Measurements from ENCODE around the gene MBOAT1. TPM values are rescaled to one million over a fixed set of nuclear protein-coding genes. Genes with fewer than 3 reads are reported as not detected.

MBOAT1 gene
- total RNA-seq, 4 donors from 2014 or later: 0.61 to 1.8 (median 1.1) TPM

- intact Hi-C loops (cut with DNase I; ENCODE audit: low total_unique reads) (loop anchor here (10.0 kb wide), 1 partner anchor 87 kb away; the partner anchor contains the start of gene MBOAT1), in situ Hi-C loops (cut with MboI; ENCODE audit: low sequenced_read_pairs in 4 of 4) (no loop called here)
- ATAC-seq: no peak
- Histone ChIP-seq H3K4me1 (peaks cover 5 to 6% of the 10 kb centered on the region in 2 donors), H3K9me3 (no peaks in the 10 kb centered on the region), H3K4me3 (no peak overlapping the region), H3K27ac (no peak overlapping the region), H3K36me3 (no peaks in the 10 kb centered on the region), H3K27me3 (no peaks in the 10 kb centered on the region)
- DNase-seq: no peak
- TF ChIP-seq CTCF (IDR thresholded peaks at IDR 0.05 in 4 of 5, conservative IDR thresholded peaks at IDR 0.05 in 1 of 5) (no peak), POLR2A (IDR thresholded peaks at IDR 0.05) (no peak)
Observed at GRCh38 chr6:20128018-20128417, 84.3 kb downstream of the MBOAT1 start.

GRCh38 chr6:20126789-20127653 is 85.2 kb downstream of the MBOAT1 start:
- peaks cover 5 to 6% of the 10 kb centered on the region in 2 donors for H3K4me1 ChIP-seq
- H3K27ac ChIP-seq: peak overlapping the region; percentile 25 to 70 (median 41)
- intact Hi-C loops (cut with DNase I; ENCODE audit: low total_unique reads): loop anchor here (1.0 to 10.0 kb wide), 2 partner anchors 35 to 88 kb away; partner anchors contain the start of gene MBOAT1
- no peaks in the 10 kb centered on the region for H3K36me3 ChIP-seq
- in situ Hi-C loops (cut with MboI; ENCODE audit: low sequenced_read_pairs in 4 of 4): no loop called here
- ATAC-seq (peak; percentile 70 to 79), DNase-seq (peak; percentile 16 to 31)
- peak overlapping the region in 2 of 4 donors; percentile 20 to 26 for H3K4me3 ChIP-seq
- no peaks in the 10 kb centered on the region for H3K9me3 ChIP-seq
- H3K27me3 ChIP-seq: no peaks in the 10 kb centered on the region
- peak; percentile 74 to 94 (median 77) for TF ChIP-seq CTCF (IDR thresholded peaks at IDR 0.05 in 4 of 5, conservative IDR thresholded peaks at IDR 0.05 in 1 of 5)
- no peak for TF ChIP-seq POLR2A (IDR thresholded peaks at IDR 0.05)

- H3K27me3 ChIP-seq: no peaks in the 10 kb centered on the region
- H3K27ac ChIP-seq: peak overlapping the region; percentile 25 to 70 (median 41)
- intact Hi-C loops (cut with DNase I; ENCODE audit: low total_unique reads): loop anchor here (1.0 to 10.0 kb wide), 2 partner anchors 34 to 89 kb away; partner anchors contain the start of gene MBOAT1
- DNase-seq (no peak), ATAC-seq (peak in 1 of 2 donors; percentile 16)
- peaks cover 5 to 6% of the 10 kb centered on the region in 2 donors for H3K4me1 ChIP-seq
- no peaks in the 10 kb centered on the region for H3K9me3 ChIP-seq
- in situ Hi-C loops (cut with MboI; ENCODE audit: low sequenced_read_pairs in 4 of 4): no loop called here
- TF ChIP-seq CTCF (IDR thresholded peaks at IDR 0.05 in 4 of 5, conservative IDR thresholded peaks at IDR 0.05 in 1 of 5): no peak
- no peak for TF ChIP-seq POLR2A (IDR thresholded peaks at IDR 0.05)
- H3K36me3 ChIP-seq: no peaks in the 10 kb centered on the region
- H3K4me3 ChIP-seq: peak overlapping the region in 2 of 4 donors; percentile 20 to 26
Observed at GRCh38 chr6:20126102-20126752, 86.0 kb downstream of the MBOAT1 start.

- TF ChIP-seq CTCF (IDR thresholded peaks at IDR 0.05 in 4 of 5, conservative IDR thresholded peaks at IDR 0.05 in 1 of 5): no peak
- no peak for TF ChIP-seq POLR2A (IDR thresholded peaks at IDR 0.05)
- Histone ChIP-seq H3K36me3 (no peaks in the 10 kb centered on the region), H3K27ac (peak overlapping the region; percentile 40 to 70 (median 48)), H3K4me1 (peaks cover 5 to 7% of the 10 kb centered on the region in 2 donors), H3K9me3 (no peaks in the 10 kb centered on the region), H3K4me3 (no peak overlapping the region), H3K27me3 (no peaks in the 10 kb centered on the region)
- ATAC-seq (peak; percentile 68 to 70), DNase-seq (no peak)
- intact Hi-C loops (cut with DNase I; ENCODE audit: low total_unique reads) (loop anchor here (10.0 kb wide), 1 partner anchor 90 kb away; the partner anchor contains the start of gene MBOAT1), in situ Hi-C loops (cut with MboI; ENCODE audit: low sequenced_read_pairs in 4 of 4) (no loop called here)
Observed at GRCh38 chr6:20124545-20124944, 87.7 kb downstream of the MBOAT1 start.

Data from gastrocnemius medialis (tissue), 4 donors.